Caco-2 (cell line): ENCODE results near the gene SH3BP4. TPM values are rescaled to one million over a fixed set of nuclear protein-coding genes. Genes with fewer than 3 reads are reported as not detected.

Source experiments
- BruUV-seq: library from RNA; stranded (reverse); fragments of 400-500 nt; replicated peaks from 2 replicates; lab custom pipeline; 2021; lab: Mats Ljungman, UMichigan
- CTCF ChIA-PET: fragments of 300-600 bp; sonication (Branson Sonifier 250); formaldehyde crosslinking; loops from one replicate; lab custom pipeline; 2022; ENCODE audit warnings: antibody characterized with exemption; lab: Charles Lee
- POLR2A ChIA-PET: fragments of 300-600 bp; sonication (Branson Sonifier 250); formaldehyde crosslinking; loops from one replicate; lab custom pipeline; 2022; ENCODE audit warnings: antibody characterized with exemption; lab: Charles Lee
- DNase-seq, 2 experiments: peaks; one replicate each; pipeline versions ENCODE4 v3.0.0 to v3.0.0-alpha.2; 2020 to 2022
- H3K27me3 ChIP-seq: replicated peaks from 2 replicates; pipeline ENCODE4 v1.6.0; 2011; ENCODE audit warnings: low read length; ENCODE audit not compliant: control insufficient read depth, insufficient read depth
- H3K36me3 ChIP-seq: 2 replicates; pipeline ENCODE4 v1.5.1; 2011; ENCODE audit warnings: low read length; ENCODE audit not compliant: control insufficient read depth, insufficient read depth
- H3K4me1 ChIP-seq: fragments of 250-450 bp; sonication (Bioruptor Pico); 2 replicates; pipeline ENCODE4 v1.5.1; 2020; ENCODE audit warnings: mild to moderate bottlenecking
- H3K4me3 ChIP-seq: 2 replicates; pipeline ENCODE4 v1.5.1; 2011; ENCODE audit warnings: low read depth, mild to moderate bottlenecking, control low read depth, low read length
- H3K9me3 ChIP-seq: fragments of 250-450 bp; sonication (Bioruptor Pico); 2 replicates; pipeline ENCODE4 v1.5.1; 2020; ENCODE audit warnings: mild to moderate bottlenecking, moderate library complexity
- H3K27ac Mint-ChIP-seq: one replicate; pipeline ENCODE4 v1.8.0; 2022; ENCODE audit warnings: mixed read lengths; ENCODE audit not compliant: unreplicated experiment
- H3K27me3 Mint-ChIP-seq: one replicate; pipeline ENCODE4 v1.8.0; 2022; ENCODE audit warnings: mixed read lengths; ENCODE audit not compliant: insufficient read depth, unreplicated experiment
- H3K36me3 Mint-ChIP-seq: one replicate; pipeline ENCODE4 v1.8.0; 2022; ENCODE audit warnings: mild to moderate bottlenecking, mixed read lengths; ENCODE audit not compliant: insufficient read depth, unreplicated experiment
- H3K4me1 Mint-ChIP-seq: one replicate; pipeline ENCODE4 v1.8.0; 2022; ENCODE audit warnings: low read depth, mixed read lengths; ENCODE audit not compliant: unreplicated experiment
- H3K4me3 Mint-ChIP-seq: one replicate; pipeline ENCODE4 v1.8.0; 2022; ENCODE audit warnings: mild to moderate bottlenecking, moderate library complexity, mixed read lengths; ENCODE audit not compliant: unreplicated experiment
- H3K9me3 Mint-ChIP-seq: one replicate; pipeline ENCODE4 v1.8.0; 2022; ENCODE audit warnings: mixed read lengths; ENCODE audit not compliant: unreplicated experiment
- intact Hi-C: fragments of 100-400 bp; cut with micrococcal nuclease; formaldehyde crosslinking; loops from one replicate; pipeline ENCODE4 v1.10.0; 2022; ENCODE audit not compliant: unreplicated experiment
- total RNA-seq: library from RNA; stranded (reverse); gene quantifications from 2 replicates; pipeline ENCODE4 v1.2.3, GENCODE V29; 2022
- TF ChIP-seq, protein P1 (sequence below), 2 experiments: fragments of 200-600 bp in 1 of 2; IDR thresholded peaks; 1 replicate in 1 of 2; 2 replicates in 1 of 2; pipeline versions ENCODE4 v1.5.1 to v1.8.0; 2011 to 2022; ENCODE audit warnings: antibody characterized with exemption in 1 of 2, control low read depth in 1 of 2, inconsistent platforms in 1 of 2, low read depth in 1 of 2, low read length in 1 of 2, mild to moderate bottlenecking in 1 of 2, moderate library complexity in 1 of 2; ENCODE audit not compliant: insufficient read depth in 1 of 2, severe bottlenecking in 1 of 2, unreplicated experiment in 1 of 2

Gene SH3BP4
- total RNA-seq, 1 experiment from 2014 or later = 29.9 TPM

- no peaks in the 10 kb centered on the region for H3K9me3 Mint-ChIP-seq
- no peaks in the 10 kb centered on the region for H3K27me3 Mint-ChIP-seq
- TF ChIP-seq, protein P1, sequence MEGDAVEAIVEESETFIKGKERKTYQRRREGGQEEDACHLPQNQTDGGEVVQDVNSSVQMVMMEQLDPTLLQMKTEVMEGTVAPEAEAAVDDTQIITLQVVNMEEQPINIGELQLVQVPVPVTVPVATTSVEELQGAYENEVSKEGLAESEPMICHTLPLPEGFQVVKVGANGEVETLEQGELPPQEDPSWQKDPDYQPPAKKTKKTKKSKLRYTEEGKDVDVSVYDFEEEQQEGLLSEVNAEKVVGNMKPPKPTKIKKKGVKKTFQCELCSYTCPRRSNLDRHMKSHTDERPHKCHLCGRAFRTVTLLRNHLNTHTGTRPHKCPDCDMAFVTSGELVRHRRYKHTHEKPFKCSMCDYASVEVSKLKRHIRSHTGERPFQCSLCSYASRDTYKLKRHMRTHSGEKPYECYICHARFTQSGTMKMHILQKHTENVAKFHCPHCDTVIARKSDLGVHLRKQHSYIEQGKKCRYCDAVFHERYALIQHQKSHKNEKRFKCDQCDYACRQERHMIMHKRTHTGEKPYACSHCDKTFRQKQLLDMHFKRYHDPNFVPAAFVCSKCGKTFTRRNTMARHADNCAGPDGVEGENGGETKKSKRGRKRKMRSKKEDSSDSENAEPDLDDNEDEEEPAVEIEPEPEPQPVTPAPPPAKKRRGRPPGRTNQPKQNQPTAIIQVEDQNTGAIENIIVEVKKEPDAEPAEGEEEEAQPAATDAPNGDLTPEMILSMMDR (IDR thresholded peaks at IDR 0.05; ENCODE audit: insufficient read depth in 1 of 2, low read depth in 1 of 2, low read length in 1 of 2, severe bottlenecking in 1 of 2, unreplicated experiment in 1 of 2) = no peak
- POLR2A ChIA-PET = no interaction called here
- Histone ChIP-seq H3K36me3 (no peaks in the 10 kb centered on the region), H3K4me3 (no peak overlapping the region), H3K27me3 (no peaks in the 10 kb centered on the region), H3K4me1 (peaks cover 91% of the 10 kb centered on the region), H3K9me3 (no peaks in the 10 kb centered on the region)
- CTCF ChIA-PET = interaction anchor here (1.4 kb wide), 1 partner anchor 102 kb away, joined by 7 read pairs; no protein-coding TSS in a partner anchor
- peak overlapping the region; percentile 52 for H3K27ac Mint-ChIP-seq
- no peak overlapping the region for H3K4me3 Mint-ChIP-seq
- no peak for DNase-seq
- H3K36me3 Mint-ChIP-seq = peaks cover 25% of the 10 kb centered on the region
- peaks cover 42% of the 10 kb centered on the region for H3K4me1 Mint-ChIP-seq
- BruUV-seq = no TSS peak
- intact Hi-C loops = loop anchor here (5.0 kb wide), 3 partner anchors 52 to 328 kb away; no protein-coding TSS in a partner anchor
Measured at GRCh38 chr2:235005023-235005422, 53.2 kb downstream of the SH3BP4 start.

DNA sequence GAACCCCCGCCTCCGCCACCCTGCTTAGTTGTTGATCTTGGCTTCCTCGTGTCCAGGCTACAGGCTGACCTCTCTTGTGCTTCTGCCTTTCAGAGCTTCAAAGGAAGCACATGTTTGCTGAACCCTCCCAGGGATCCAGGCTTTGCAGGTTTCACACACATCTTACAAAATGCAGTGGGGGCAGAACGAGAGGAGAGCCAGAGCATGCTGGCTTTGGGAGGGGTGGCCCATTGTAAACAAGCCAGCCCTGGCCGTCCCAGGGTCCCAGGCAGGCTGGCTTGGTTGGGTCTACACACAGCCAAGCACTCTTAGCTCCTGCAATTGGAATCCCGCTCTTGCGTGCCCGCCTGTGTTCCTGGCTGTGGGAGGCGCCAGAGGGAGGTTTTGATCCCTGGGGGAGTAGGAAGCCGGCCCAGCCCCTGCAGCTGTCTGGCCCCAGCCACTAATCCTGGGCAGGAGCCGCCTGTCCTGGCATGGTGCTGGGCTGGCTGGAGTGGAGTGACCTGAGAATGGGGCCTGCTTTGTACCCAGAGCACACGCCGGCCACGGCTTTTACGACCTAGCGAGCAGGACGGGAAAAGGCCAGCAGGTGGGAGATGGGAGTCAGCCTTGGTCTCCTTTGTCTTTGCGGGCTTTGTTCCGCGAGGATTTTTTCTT is 53.9 kb downstream of the SH3BP4 start:
- CTCF ChIA-PET = interaction anchor here (0.8 to 1.4 kb wide), 2 partner anchors 93 to 102 kb away, joined by 3 to 7 read pairs; no protein-coding TSS in a partner anchor
- peak; percentile 56 to 59 for DNase-seq
- POLR2A ChIA-PET = no interaction called here
- Mint-ChIP-seq H3K27ac (peak overlapping the region; percentile 52), H3K4me1 (peaks cover 40% of the 10 kb centered on the region), H3K4me3 (peak overlapping the region; percentile 40), H3K27me3 (no peaks in the 10 kb centered on the region), H3K9me3 (peaks cover under 1% of the 10 kb centered on the region), H3K36me3 (peaks cover 18% of the 10 kb centered on the region)
- intact Hi-C loops = loop anchor here (5.0 kb wide), 3 partner anchors 52 to 328 kb away; no protein-coding TSS in a partner anchor
- H3K4me3 ChIP-seq = no peak overlapping the region
- no peaks in the 10 kb centered on the region for H3K9me3 ChIP-seq
- no TSS peak for BruUV-seq
- H3K36me3 ChIP-seq = no peaks in the 10 kb centered on the region
- TF ChIP-seq, protein P1 (IDR thresholded peaks at IDR 0.05; ENCODE audit: insufficient read depth in 1 of 2, low read depth in 1 of 2, low read length in 1 of 2, severe bottlenecking in 1 of 2, unreplicated experiment in 1 of 2) = peak in 1 of 2 experiments; percentile 19
- no peaks in the 10 kb centered on the region for H3K27me3 ChIP-seq
- H3K4me1 ChIP-seq = peaks cover 89% of the 10 kb centered on the region

DNA sequence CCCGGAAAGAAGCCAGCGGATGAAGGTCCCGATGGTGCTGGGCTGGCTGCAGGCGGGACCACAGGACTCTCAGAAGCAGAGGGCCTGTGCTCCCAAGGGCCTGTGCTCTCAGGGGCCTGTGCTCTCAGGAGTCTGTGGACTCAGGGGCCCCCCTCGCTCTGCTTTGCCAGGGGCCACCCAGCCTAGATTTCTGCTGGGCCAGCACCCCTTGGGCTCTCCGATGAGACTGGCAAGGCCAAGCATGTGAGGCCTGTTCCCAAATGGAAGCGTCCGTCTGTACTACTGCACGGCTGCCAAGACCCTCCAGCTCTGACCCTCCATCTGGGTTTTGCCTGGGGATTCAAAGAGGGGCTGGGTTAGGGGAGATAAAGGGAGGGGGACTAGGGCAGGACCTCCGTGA is 54.6 kb downstream of the SH3BP4 start:
- POLR2A ChIA-PET = no interaction called here
- Mint-ChIP-seq H3K4me3 (no peak overlapping the region), H3K36me3 (peaks cover 12% of the 10 kb centered on the region), H3K9me3 (peaks cover 8% of the 10 kb centered on the region), H3K4me1 (peaks cover 43% of the 10 kb centered on the region), H3K27me3 (no peaks in the 10 kb centered on the region), H3K27ac (peak overlapping the region; percentile 96)
- CTCF ChIA-PET = interaction anchor here (1.4 kb wide), 1 partner anchor 101 kb away, joined by 7 read pairs; no protein-coding TSS in a partner anchor
- Histone ChIP-seq H3K9me3 (no peaks in the 10 kb centered on the region), H3K36me3 (no peaks in the 10 kb centered on the region), H3K4me3 (no peak overlapping the region), H3K4me1 (peaks cover 89% of the 10 kb centered on the region), H3K27me3 (no peaks in the 10 kb centered on the region)
- TF ChIP-seq, protein P1 (IDR thresholded peaks at IDR 0.05; ENCODE audit: insufficient read depth in 1 of 2, low read depth in 1 of 2, low read length in 1 of 2, severe bottlenecking in 1 of 2, unreplicated experiment in 1 of 2) = no peak
- intact Hi-C loops = loop anchor here (5.0 kb wide), 3 partner anchors 51 to 329 kb away; no protein-coding TSS in a partner anchor
- no peak for DNase-seq
- no TSS peak for BruUV-seq
